Measurements from ENCODE around the gene HMCES.

GRCh38 chr3:129266651-129267050 is 12.0 kb upstream of the HMCES start:
- no peak for TF ChIP-seq CTCF (IDR thresholded peaks at IDR 0.05 in 8 of 11, conservative IDR thresholded peaks at IDR 0.05 in 3 of 11)
- no peak for TF ChIP-seq POLR2AphosphoS5 (IDR thresholded peaks at IDR 0.05)

Measured in spleen (tissue), 7 donors.